AG09309 (cell line): ENCODE results near the gene PRKCA.
A peak's percentile ranks its signal among the peaks of the same experiment; 100 is the strongest.

ENCODE experiments used
- DNase-seq: peaks from one replicate; pipeline ENCODE4 v3.0.0-alpha.2; 2010; ENCODE audit warnings: low read depth
- H3K4me3 ChIP-seq: 2 replicates; pipeline ENCODE4 v1.5.1; 2011; ENCODE audit warnings: mild to moderate bottlenecking, low read depth, low read length, moderate library complexity; ENCODE audit not compliant: control insufficient read depth
- TF ChIP-seq, protein P1 (sequence below): IDR thresholded peaks from 2 replicates; pipeline ENCODE4 v1.5.1; 2011; ENCODE audit warnings: mild to moderate bottlenecking, low read depth, low read length, inconsistent platforms; ENCODE audit not compliant: insufficient read depth, control insufficient read depth; ENCODE audit errors: missing control alignments

Gene PRKCA

DNA sequence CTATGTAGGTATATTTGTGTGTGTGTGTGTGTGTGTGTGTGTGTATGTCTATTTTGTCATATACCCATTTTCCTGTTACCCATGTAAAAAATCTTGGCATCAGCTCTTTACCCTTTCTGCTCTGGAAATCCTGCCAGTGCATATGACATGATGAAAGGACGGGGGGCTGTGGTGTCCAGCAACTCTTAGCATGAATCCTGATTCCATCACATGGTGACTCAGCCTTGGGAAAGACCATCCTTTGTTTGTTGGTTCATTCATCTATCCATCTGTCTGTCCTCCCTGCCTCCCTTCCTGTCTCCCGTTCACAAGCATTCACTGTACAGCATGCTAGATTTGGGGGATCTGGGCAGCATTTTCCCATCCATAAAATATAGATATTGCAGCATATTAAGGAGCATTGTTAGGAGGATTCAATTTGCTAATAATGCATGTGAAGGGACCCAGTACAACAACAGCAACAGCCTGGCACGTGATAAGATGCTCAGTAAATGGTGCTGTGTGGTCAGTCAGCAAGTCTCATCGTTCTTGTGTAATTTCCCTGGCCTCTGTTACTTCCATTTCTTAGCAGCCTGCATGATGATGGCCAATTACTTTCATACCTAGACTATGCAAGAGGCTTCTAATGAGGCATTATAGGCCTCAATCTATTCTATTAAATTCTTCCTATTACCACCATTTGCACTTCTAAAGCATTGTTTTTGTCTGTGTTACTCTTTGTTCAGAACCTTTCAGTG lies 191.0 kb downstream of the PRKCA start:
- peak; percentile 60 for DNase-seq
- TF ChIP-seq, protein P1, sequence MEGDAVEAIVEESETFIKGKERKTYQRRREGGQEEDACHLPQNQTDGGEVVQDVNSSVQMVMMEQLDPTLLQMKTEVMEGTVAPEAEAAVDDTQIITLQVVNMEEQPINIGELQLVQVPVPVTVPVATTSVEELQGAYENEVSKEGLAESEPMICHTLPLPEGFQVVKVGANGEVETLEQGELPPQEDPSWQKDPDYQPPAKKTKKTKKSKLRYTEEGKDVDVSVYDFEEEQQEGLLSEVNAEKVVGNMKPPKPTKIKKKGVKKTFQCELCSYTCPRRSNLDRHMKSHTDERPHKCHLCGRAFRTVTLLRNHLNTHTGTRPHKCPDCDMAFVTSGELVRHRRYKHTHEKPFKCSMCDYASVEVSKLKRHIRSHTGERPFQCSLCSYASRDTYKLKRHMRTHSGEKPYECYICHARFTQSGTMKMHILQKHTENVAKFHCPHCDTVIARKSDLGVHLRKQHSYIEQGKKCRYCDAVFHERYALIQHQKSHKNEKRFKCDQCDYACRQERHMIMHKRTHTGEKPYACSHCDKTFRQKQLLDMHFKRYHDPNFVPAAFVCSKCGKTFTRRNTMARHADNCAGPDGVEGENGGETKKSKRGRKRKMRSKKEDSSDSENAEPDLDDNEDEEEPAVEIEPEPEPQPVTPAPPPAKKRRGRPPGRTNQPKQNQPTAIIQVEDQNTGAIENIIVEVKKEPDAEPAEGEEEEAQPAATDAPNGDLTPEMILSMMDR: no peak
- no peak overlapping the region for H3K4me3 ChIP-seq

DNA sequence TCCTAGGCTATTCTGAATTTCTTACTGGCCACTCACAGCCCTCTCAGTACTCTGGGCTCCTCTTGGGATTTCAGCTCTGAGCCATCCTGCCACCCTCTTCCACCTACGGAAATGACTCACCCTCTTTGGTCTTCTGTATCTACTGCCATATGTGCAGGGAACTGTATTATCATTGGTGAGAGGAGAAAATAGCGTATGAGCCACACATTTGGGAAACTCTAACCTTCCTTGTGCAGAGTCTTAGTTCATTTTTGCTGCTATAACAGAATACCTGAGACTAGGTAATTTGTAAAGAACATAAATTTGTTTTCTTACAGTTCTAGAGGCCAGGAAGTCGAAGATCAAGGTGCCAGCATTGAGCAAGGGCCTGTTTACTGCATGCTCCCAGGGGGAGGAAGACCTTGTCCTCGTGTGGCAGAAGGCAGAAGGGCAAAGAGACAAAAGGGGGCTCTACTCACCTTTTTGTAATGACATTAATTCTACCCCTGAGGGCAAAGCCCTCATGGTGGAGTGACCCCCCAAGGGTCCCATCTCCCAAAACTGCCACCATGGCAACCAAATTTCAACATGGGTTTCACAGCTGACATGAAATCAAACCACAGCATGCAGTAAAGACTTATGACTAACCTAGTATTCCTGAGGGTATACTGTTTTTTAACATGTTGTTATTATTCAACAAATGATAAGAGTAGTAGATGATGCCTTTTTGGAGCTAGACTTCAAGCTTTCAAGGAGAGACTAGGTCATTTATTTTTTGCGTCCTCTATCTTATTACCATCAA lies 191.8 kb downstream of the PRKCA start:
- DNase-seq: peak; percentile 75
- TF ChIP-seq, protein P1: no peak
- no peak overlapping the region for H3K4me3 ChIP-seq

DNA sequence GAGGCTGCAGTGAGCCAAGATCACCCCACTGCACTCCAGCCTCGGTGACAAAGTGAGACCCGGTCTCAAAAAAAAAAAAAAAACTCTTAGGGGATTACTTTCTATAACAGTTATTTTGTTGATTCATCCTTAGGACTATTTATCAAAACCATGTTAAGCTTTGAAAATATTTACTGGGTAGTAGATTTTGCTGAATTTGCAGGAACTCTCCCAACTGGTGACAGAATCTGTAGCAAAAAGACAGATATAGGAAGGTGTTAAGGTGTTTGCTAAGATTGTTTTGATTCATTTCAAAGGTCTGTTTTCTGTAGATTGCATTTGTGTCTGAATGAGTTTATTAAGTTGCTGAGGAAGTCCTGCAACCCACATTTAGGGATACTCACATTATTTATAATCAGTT lies 192.6 kb downstream of the PRKCA start:
- TF ChIP-seq, protein P1: no peak
- H3K4me3 ChIP-seq: no peak overlapping the region
- no peak for DNase-seq

DNA sequence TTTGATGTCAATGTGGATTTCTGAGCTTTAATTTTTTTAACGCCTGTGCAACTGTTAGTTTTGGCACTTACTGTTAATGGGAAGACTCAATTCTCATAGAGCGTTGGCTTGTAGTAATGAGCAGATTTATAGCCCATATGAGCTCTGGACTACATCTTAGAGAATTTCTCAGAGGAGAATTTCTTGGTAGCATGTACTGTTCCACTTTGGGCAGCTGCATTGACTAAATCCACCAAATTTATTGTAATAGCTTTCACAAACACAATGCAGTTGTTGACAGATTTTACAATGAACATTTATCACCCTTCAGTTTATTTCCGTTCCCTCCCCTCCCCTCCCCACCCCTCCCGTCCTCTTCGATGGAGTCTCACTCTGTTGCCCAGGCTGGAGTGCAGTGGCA lies 193.9 kb downstream of the PRKCA start:
- DNase-seq: no peak
- H3K4me3 ChIP-seq: no peak overlapping the region
- TF ChIP-seq, protein P1: no peak

DNA sequence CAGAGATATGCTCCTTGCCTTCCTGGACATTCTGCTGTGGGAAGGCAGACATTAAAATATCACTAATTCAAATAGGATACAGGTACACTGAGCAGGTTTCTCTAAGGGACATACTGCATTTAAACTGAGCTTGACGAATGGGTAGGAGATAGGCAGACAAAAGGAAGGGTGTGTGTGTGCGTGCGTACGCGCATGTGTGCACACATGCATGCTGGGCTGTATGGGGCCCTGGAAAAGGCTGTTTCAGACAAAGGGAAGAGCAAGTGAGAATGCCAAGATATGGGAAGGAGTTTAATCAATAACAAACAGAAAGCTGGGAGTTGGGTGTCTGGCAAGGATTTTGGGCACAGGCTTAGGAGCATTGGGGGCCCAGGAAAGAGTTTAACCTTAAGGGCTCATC lies 196.2 kb downstream of the PRKCA start:
- H3K4me3 ChIP-seq: no peak overlapping the region
- DNase-seq: no peak
- TF ChIP-seq, protein P1: no peak

DNA sequence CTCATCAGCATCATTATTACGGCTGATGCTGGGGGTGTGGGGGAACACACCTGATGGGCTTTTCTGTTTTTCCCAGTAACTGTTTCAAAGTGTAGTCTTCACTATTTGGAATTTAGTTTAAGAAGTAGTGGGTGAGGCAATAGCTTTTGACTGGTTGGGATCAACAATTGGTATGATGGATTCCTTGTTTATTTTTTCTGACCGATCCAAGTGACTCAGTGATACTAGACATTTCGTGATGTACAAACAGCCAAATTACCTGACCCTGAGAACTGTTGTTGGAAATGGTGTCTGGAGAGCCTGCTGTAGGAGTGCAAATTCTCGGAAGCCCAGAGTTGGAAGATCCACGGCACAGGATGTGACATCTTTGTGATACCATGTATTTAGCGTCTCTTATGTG lies 204.2 kb downstream of the PRKCA start:
- TF ChIP-seq, protein P1: no peak
- H3K4me3 ChIP-seq: no peak overlapping the region
- DNase-seq: no peak
